Kidney (tissue), 14 donors: ENCODE data around the gene TTLL11. TPM values are rescaled to one million over a fixed set of nuclear protein-coding genes. Genes with fewer than 3 reads are reported as not detected.

Experiments used
- DNase-seq, 5 donors: peaks; one replicate each; pipeline ENCODE4 v3.0.0-alpha.2; 2013 to 2020
- FAIRE-seq: peaks from 2 replicates; lab custom pipeline; 2012; peaks lifted over from hg19 to GRCh38; lab: Jason Lieb, UNC
- H3K27ac ChIP-seq, 2 donors: one replicate each; pipeline ENCODE4 v1.7.0; 2013; ENCODE audit warnings: low read depth in 2 of 2, low read length in 2 of 2, inconsistent platforms in 1 of 2
- H3K27me3 ChIP-seq: one replicate; pipeline ENCODE4 v1.7.1; 2013; ENCODE audit warnings: low read length, inconsistent platforms; ENCODE audit not compliant: control insufficient read depth, insufficient read depth
- H3K36me3 ChIP-seq, 3 donors: one replicate each; pipeline versions ENCODE4 v1.7.0 to v1.7.1; 2013; ENCODE audit warnings: low read length in 3 of 3, control low read depth in 1 of 3, inconsistent platforms in 1 of 3; ENCODE audit not compliant: insufficient read depth in 3 of 3, control insufficient read depth in 2 of 3
- H3K4me1 ChIP-seq, 3 donors: one replicate each; pipeline versions ENCODE4 v1.7.0 to v1.7.1; 2013; ENCODE audit warnings: low read length in 3 of 3, inconsistent platforms in 1 of 3, low read depth in 1 of 3; ENCODE audit not compliant: control insufficient read depth in 2 of 3, insufficient read depth in 2 of 3
- H3K4me3 ChIP-seq, 3 donors: one replicate each; pipeline versions ENCODE4 v1.7.0 to v1.8.1; 2013; ENCODE audit warnings: low read length in 3 of 3, control low read depth in 1 of 3, inconsistent platforms in 1 of 3
- H3K9ac ChIP-seq, 3 donors: one replicate each; pipeline versions ENCODE4 v1.7.0 to v1.7.1; 2013; ENCODE audit warnings: low read length in 3 of 3, control low read depth in 1 of 3, inconsistent platforms in 1 of 3
- H3K9me3 ChIP-seq, 3 donors: one replicate each; pipeline versions ENCODE4 v1.7.0 to v1.7.1; 2013; ENCODE audit warnings: low read length in 3 of 3, control low read depth in 1 of 3, inconsistent platforms in 1 of 3; ENCODE audit not compliant: control insufficient read depth in 2 of 3, insufficient read depth in 1 of 3
- intact Hi-C: fragments of 100-400 bp; cut with DNase I; formaldehyde crosslinking; loops from one replicate; pipeline ENCODE4 v1.11.1; 2022
- polyA plus RNA-seq: library from polyadenylated mRNA; stranded (reverse); fragments of 350-450 nt; fragmentation: Illumina TruSeq; extraction: RNeasy Lipid Tissue Mini Kit (QIAGEN cat#74804); gene quantifications from one replicate; pipeline ENCODE4 v1.2.3, GENCODE V29; 2014; ENCODE audit warnings: low read depth, low replicate concordance; ENCODE audit not compliant: insufficient read depth
- total RNA-seq: library from RNA; stranded (reverse); fragmentation: NEBNext Ultra II Directional; extraction: Animal tissue kit (Norgen Biotek cat#: 25700); gene quantifications from one replicate; pipeline ENCODE4 v1.2.1, GENCODE V29; 2021
- TF ChIP-seq, protein P1 (sequence below): IDR thresholded peaks from 3 replicates; pipeline ENCODE4 v1.5.1; 2012; ENCODE audit warnings: mild to moderate bottlenecking, moderate library complexity, borderline replicate concordance; ENCODE audit not compliant: insufficient read depth; ENCODE audit errors: extremely low read depth
- donor health status: control.
- donor health status: control.
- donor health status: control.
- donor health status: control.
- donor health status: control.
- donor health status: DM: yes; HTN: yes; CAD: no.
- donor health status: Normal renal cell carcinoma (clear cell type).

TTLL11 gene
- total and polyA plus RNA-seq, 2 donors from 2014 or later, result 2.3 to 10.0 TPM

DNA sequence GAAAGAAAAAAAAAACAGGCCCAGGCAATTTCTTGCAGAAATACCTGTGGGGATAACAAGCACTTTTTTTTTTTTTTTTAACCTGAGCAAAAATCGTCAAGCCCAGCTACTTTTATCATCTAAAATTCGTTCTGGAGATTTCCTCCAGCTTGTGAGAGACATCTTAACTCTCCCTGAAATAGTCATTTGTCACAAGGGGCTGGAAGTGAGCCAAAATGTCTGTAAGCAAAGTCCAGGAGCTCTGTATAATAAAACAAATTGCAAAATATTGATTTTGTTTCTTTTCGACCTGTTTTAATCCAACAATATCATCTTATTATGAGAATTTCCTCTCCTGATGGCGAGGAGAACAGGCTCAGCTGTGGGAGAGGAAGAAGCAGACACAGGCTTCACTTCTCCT is 168.4 kb downstream of the TTLL11 start:
- no peak overlapping the region for H3K4me3 ChIP-seq
- H3K4me1 ChIP-seq, result no peaks in the 10 kb centered on the region
- no peak overlapping the region for H3K9ac ChIP-seq
- no peaks in the 10 kb centered on the region for H3K9me3 ChIP-seq
- no peaks in the 10 kb centered on the region for H3K36me3 ChIP-seq
- peak in 1 of 5 donors; percentile 30 for DNase-seq
- H3K27ac ChIP-seq, result no peak overlapping the region
- FAIRE-seq, result no peak
- TF ChIP-seq, protein P1, sequence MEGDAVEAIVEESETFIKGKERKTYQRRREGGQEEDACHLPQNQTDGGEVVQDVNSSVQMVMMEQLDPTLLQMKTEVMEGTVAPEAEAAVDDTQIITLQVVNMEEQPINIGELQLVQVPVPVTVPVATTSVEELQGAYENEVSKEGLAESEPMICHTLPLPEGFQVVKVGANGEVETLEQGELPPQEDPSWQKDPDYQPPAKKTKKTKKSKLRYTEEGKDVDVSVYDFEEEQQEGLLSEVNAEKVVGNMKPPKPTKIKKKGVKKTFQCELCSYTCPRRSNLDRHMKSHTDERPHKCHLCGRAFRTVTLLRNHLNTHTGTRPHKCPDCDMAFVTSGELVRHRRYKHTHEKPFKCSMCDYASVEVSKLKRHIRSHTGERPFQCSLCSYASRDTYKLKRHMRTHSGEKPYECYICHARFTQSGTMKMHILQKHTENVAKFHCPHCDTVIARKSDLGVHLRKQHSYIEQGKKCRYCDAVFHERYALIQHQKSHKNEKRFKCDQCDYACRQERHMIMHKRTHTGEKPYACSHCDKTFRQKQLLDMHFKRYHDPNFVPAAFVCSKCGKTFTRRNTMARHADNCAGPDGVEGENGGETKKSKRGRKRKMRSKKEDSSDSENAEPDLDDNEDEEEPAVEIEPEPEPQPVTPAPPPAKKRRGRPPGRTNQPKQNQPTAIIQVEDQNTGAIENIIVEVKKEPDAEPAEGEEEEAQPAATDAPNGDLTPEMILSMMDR, result no peak
- intact Hi-C loops, result no loop called here
- no peaks in the 10 kb centered on the region for H3K27me3 ChIP-seq

DNA sequence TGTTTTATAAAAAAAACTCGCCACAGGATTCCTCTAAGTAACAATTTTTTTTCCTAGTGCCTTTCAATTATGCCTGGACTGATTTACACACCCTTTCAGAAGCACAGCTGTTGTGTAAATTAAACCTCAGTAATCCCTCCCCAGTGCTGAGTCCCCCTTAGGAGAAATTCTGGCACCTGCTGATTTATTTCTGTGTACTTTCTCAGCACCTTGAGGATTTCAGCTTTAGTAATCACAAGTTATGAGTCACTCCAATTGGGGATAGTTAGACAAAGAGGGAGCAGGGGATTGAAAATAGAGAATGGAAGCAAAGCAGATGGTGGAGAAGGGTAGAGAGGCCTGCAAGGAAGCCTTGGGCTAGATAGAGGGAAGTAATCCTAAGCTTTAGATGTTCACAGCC is 171.7 kb downstream of the TTLL11 start:
- H3K9me3 ChIP-seq, result no peaks in the 10 kb centered on the region
- intact Hi-C loops, result no loop called here
- TF ChIP-seq, protein P1, result no peak
- no peak overlapping the region for H3K27ac ChIP-seq
- no peak overlapping the region for H3K9ac ChIP-seq
- H3K4me3 ChIP-seq, result no peak overlapping the region
- DNase-seq (peak in 2 of 5 donors; percentile 35 to 62), FAIRE-seq (no peak)
- no peaks in the 10 kb centered on the region for H3K36me3 ChIP-seq
- H3K27me3 ChIP-seq, result no peaks in the 10 kb centered on the region
- no peaks in the 10 kb centered on the region for H3K4me1 ChIP-seq

- Histone ChIP-seq H3K27me3 (no peaks in the 10 kb centered on the region), H3K27ac (no peak overlapping the region), H3K9ac (no peak overlapping the region), H3K4me3 (no peak overlapping the region), H3K4me1 (no peaks in the 10 kb centered on the region), H3K9me3 (no peaks in the 10 kb centered on the region), H3K36me3 (no peaks in the 10 kb centered on the region)
- TF ChIP-seq, protein P1, result no peak
- DNase-seq (no peak), FAIRE-seq (no peak)
- intact Hi-C loops, result no loop called here
These were observed 175.5 kb downstream of the TTLL11 start for GRCh38 chr9:121917375-121918335.
